PC-9 (cell line): ENCODE results near the gene TMEM94. TPM values are rescaled to one million over a fixed set of nuclear protein-coding genes. Genes with fewer than 3 reads are reported as not detected.

Source experiments
- BruUV-seq: library from RNA; stranded (reverse); fragments of 400-500 nt; replicated peaks from 2 replicates; lab custom pipeline; 2021; lab: Mats Ljungman, UMichigan
- CTCF ChIA-PET: fragments of 300-600 bp; sonication (Branson Sonifier 250); formaldehyde crosslinking; loops from one replicate; lab custom pipeline; 2022; ENCODE audit warnings: antibody characterized with exemption; lab: Charles Lee
- POLR2A ChIA-PET: fragments of 300-600 bp; sonication (Branson Sonifier 250); formaldehyde crosslinking; loops from one replicate; lab custom pipeline; 2022; ENCODE audit warnings: antibody characterized with exemption; ENCODE audit not compliant: unreplicated experiment; lab: Charles Lee
- DNase-seq, 2 experiments: peaks; one replicate each; pipeline versions ENCODE4 v3.0.0 to v3.0.0-alpha.2; 2015 to 2022; ENCODE audit warnings: mixed read lengths in 1 of 2
- H2AFZ ChIP-seq: fragments of 200-600 bp; sonication (generic); 2 replicates; pipeline ENCODE4 v1.8.1; 2017; ENCODE audit warnings: antibody characterized with exemption
- H3F3A ChIP-seq: fragments of 200-600 bp; sonication (generic); 2 replicates; pipeline ENCODE4 v1.8.1; 2017; ENCODE audit warnings: antibody characterized with exemption, mild to moderate bottlenecking, low read depth; ENCODE audit not compliant: insufficient read depth
- H3K27ac ChIP-seq: fragments of 200-600 bp; sonication (generic); 2 replicates; pipeline ENCODE4 v1.6.1; 2016; ENCODE audit warnings: mixed run types
- H3K27me3 ChIP-seq: fragments of 200-600 bp; sonication (generic); 2 replicates; pipeline ENCODE4 v1.6.1; 2016; ENCODE audit warnings: low read depth, mixed run types; ENCODE audit not compliant: insufficient read depth
- H3K36me3 ChIP-seq: fragments of 200-600 bp; sonication (generic); 2 replicates; pipeline ENCODE4 v1.6.1; 2016; ENCODE audit warnings: low read depth, mixed run types
- H3K4me1 ChIP-seq: fragments of 200-600 bp; sonication (generic); replicated peaks from 2 replicates; pipeline ENCODE4 v1.6.1; 2016; ENCODE audit warnings: mixed run types; ENCODE audit not compliant: insufficient read depth
- H3K4me2 ChIP-seq: fragments of 200-600 bp; sonication (generic); 2 replicates; pipeline ENCODE4 v1.6.1; 2017; ENCODE audit warnings: mixed run types
- H3K4me3 ChIP-seq: fragments of 200-600 bp; sonication (generic); 2 replicates; pipeline ENCODE4 v1.6.1; 2016; ENCODE audit warnings: mixed run types
- H3K79me2 ChIP-seq: fragments of 200-600 bp; sonication (generic); 2 replicates; pipeline ENCODE4 v1.6.1; 2017; ENCODE audit warnings: low read depth, mixed run types
- H3K9me2 ChIP-seq: fragments of 200-600 bp; sonication (generic); 2 replicates; pipeline ENCODE4 v1.8.1; 2017; ENCODE audit warnings: mild to moderate bottlenecking; ENCODE audit not compliant: insufficient read depth
- H3K9me3 ChIP-seq: fragments of 200-600 bp; sonication (generic); 2 replicates; pipeline ENCODE4 v1.8.1; 2016; ENCODE audit warnings: low read depth; ENCODE audit not compliant: insufficient read depth
- H4K20me1 ChIP-seq: fragments of 200-600 bp; sonication (generic); 2 replicates; pipeline ENCODE4 v1.8.1; 2017; ENCODE audit not compliant: insufficient read depth
- CTCF ChIP-seq: fragments of 200-600 bp; sonication (generic); conservative IDR thresholded peaks from 2 replicates; pipeline ENCODE4 v1.6.1; 2017; ENCODE audit warnings: mixed run types, antibody characterized with exemption, mild to moderate bottlenecking, moderate library complexity
- EZH2 ChIP-seq: fragments of 200-600 bp; sonication (generic); IDR thresholded peaks from 2 replicates; pipeline ENCODE4 v1.8.0; 2017; ENCODE audit warnings: antibody characterized with exemption, low read depth
- intact Hi-C: fragments of 100-400 bp; cut with micrococcal nuclease; formaldehyde crosslinking; loops from one replicate; pipeline ENCODE4 v1.10.0; 2022; ENCODE audit not compliant: unreplicated experiment
- total RNA-seq: library from RNA; stranded (reverse); gene quantifications from 2 replicates; pipeline ENCODE4 v1.2.3, GENCODE V29; 2021

Gene TMEM94
- total RNA-seq, 1 experiment from 2014 or later, result 78.9 TPM

- no peaks in the 10 kb centered on the region for H3K79me2 ChIP-seq
- H3K9me3 ChIP-seq, result no peaks in the 10 kb centered on the region
- POLR2A ChIA-PET, result no interaction called here
- no peak overlapping the region for H2AFZ ChIP-seq
- peaks cover 6% of the 10 kb centered on the region; the same call in 1 of the 2 replicates for H3F3A ChIP-seq
- CTCF ChIA-PET, result interaction anchor here (0.7 kb wide), 1 partner anchor 403 kb away, joined by 5 read pairs; no protein-coding TSS in a partner anchor
- DNase-seq, result no peak
- no peaks in the 10 kb centered on the region for H3K4me1 ChIP-seq
- no peaks in the 10 kb centered on the region for H3K9me2 ChIP-seq
- H3K27me3 ChIP-seq, result 0 out of 2 replicates have a peak, but pooled peaks cover 11% of the 10 kb centered on the region
- BruUV-seq, result no TSS peak
- H3K27ac ChIP-seq, result no peak overlapping the region
- no peaks in the 10 kb centered on the region for H3K36me3 ChIP-seq
- TF ChIP-seq CTCF (no peak), EZH2 (no peak)
- no peak overlapping the region for H3K4me2 ChIP-seq
- no peaks in the 10 kb centered on the region for H4K20me1 ChIP-seq
- intact Hi-C loops, result no loop called here
- no peak overlapping the region for H3K4me3 ChIP-seq
Measured at GRCh38 chr17:75416006-75416405, 40.4 kb upstream of the TMEM94 start.

GRCh38 chr17:75417054-75417580 is 39.3 kb upstream of the TMEM94 start:
- no peaks in the 10 kb centered on the region for H4K20me1 ChIP-seq
- H3K36me3 ChIP-seq, result no peaks in the 10 kb centered on the region
- ChIA-PET POLR2A (no interaction called here), CTCF (no interaction called here)
- H3K79me2 ChIP-seq, result no peaks in the 10 kb centered on the region
- H3K4me3 ChIP-seq, result no peak overlapping the region
- H3K9me3 ChIP-seq, result no peaks in the 10 kb centered on the region
- no peaks in the 10 kb centered on the region for H3K9me2 ChIP-seq
- DNase-seq, result no peak
- H3K4me1 ChIP-seq, result no peaks in the 10 kb centered on the region
- no peak overlapping the region for H3K27ac ChIP-seq
- H2AFZ ChIP-seq, result no peak overlapping the region
- 0 out of 2 replicates have a peak, but pooled peaks cover 11% of the 10 kb centered on the region for H3K27me3 ChIP-seq
- H3F3A ChIP-seq, result peaks cover 2% of the 10 kb centered on the region; the same call in 1 of the 2 replicates
- BruUV-seq, result no TSS peak
- intact Hi-C loops, result no loop called here
- no peak for TF ChIP-seq EZH2
- TF ChIP-seq CTCF, result no peak
- H3K4me2 ChIP-seq, result no peak overlapping the region

GRCh38 chr17:75418531-75418930 is 37.9 kb upstream of the TMEM94 start:
- intact Hi-C loops, result no loop called here
- no TSS peak for BruUV-seq
- no peaks in the 10 kb centered on the region for H4K20me1 ChIP-seq
- no peaks in the 10 kb centered on the region; the same call in 1 of the 2 replicates for H3F3A ChIP-seq
- H3K4me2 ChIP-seq, result no peak overlapping the region
- H3K4me3 ChIP-seq, result no peak overlapping the region
- H3K27me3 ChIP-seq, result 0 out of 2 replicates have a peak, but pooled peaks cover 11% of the 10 kb centered on the region
- ChIA-PET CTCF (interaction anchor here (0.7 kb wide), 1 partner anchor 12 kb away, joined by 5 read pairs; no protein-coding TSS in a partner anchor), POLR2A (no interaction called here)
- no peak for TF ChIP-seq EZH2
- no peak for TF ChIP-seq CTCF
- DNase-seq, result no peak
- H3K36me3 ChIP-seq, result no peaks in the 10 kb centered on the region
- no peak overlapping the region for H3K27ac ChIP-seq
- no peaks in the 10 kb centered on the region for H3K4me1 ChIP-seq
- no peaks in the 10 kb centered on the region for H3K9me3 ChIP-seq
- H3K9me2 ChIP-seq, result no peaks in the 10 kb centered on the region
- H2AFZ ChIP-seq, result no peak overlapping the region
- no peaks in the 10 kb centered on the region for H3K79me2 ChIP-seq
